ENCODE measurements around the gene HECTD1. TPM values are rescaled to one million over a fixed set of nuclear protein-coding genes. Genes with fewer than 3 reads are reported as not detected.
"Not testable (repeated sequence)": the region's sequence is repeated elsewhere in the genome, so short reads cannot be mapped to it uniquely, and the experiment has no call there.

Gene HECTD1
- polyA plus RNA-seq, 1 experiment = 70.5 TPM

- TF ChIP-seq, protein P1, sequence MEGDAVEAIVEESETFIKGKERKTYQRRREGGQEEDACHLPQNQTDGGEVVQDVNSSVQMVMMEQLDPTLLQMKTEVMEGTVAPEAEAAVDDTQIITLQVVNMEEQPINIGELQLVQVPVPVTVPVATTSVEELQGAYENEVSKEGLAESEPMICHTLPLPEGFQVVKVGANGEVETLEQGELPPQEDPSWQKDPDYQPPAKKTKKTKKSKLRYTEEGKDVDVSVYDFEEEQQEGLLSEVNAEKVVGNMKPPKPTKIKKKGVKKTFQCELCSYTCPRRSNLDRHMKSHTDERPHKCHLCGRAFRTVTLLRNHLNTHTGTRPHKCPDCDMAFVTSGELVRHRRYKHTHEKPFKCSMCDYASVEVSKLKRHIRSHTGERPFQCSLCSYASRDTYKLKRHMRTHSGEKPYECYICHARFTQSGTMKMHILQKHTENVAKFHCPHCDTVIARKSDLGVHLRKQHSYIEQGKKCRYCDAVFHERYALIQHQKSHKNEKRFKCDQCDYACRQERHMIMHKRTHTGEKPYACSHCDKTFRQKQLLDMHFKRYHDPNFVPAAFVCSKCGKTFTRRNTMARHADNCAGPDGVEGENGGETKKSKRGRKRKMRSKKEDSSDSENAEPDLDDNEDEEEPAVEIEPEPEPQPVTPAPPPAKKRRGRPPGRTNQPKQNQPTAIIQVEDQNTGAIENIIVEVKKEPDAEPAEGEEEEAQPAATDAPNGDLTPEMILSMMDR (IDR thresholded peaks at IDR 0.05; ENCODE audit: insufficient read depth, low read depth, low read length) = no peak
- Histone ChIP-seq H3K4me3 (ENCODE audit: low read depth, low read length) (no peak overlapping the region), H3K27me3 (ENCODE audit: control insufficient read depth, insufficient read depth, low read length) (no peaks in the 10 kb centered on the region), H3K36me3 (ENCODE audit: control insufficient read depth, insufficient read depth, low read length) (peaks cover 7% of the 10 kb centered on the region)
- no peak for DNase-seq (ENCODE audit: low read depth)
- CTCF ChIA-PET = interaction anchor here (0.9 kb wide), 1 partner anchor 126 kb away, joined by 3 read pairs; no protein-coding TSS in a partner anchor
- POLR2A ChIA-PET = no interaction called here
Observed at GRCh38 chr14:31106768-31107167, 100.8 kb downstream of the HECTD1 start.

DNA sequence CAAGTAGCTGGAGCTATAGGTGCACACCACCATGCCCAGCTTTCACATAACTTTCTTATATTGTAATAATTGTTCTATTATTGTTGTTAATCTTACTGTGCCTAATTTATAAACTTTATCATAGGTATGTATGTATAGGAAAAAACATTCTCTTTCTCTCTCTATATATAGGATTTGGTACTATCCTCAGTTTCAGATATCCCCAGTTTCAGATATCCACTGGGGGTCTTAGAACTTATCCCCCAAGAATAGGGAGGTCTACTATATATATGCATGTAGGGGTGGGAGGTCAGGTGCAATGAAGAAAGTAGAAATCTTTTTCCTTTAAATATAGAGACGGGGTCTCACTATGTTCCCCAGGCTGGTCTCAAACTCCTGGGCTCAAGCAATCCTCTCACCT is 110.5 kb downstream of the HECTD1 start:
- TF ChIP-seq, protein P1 (IDR thresholded peaks at IDR 0.05; ENCODE audit: insufficient read depth, low read depth, low read length) = no peak
- DNase-seq (ENCODE audit: low read depth) = no peak
- H3K4me3 ChIP-seq (ENCODE audit: low read depth, low read length) = no peak overlapping the region
- H3K36me3 ChIP-seq (ENCODE audit: control insufficient read depth, insufficient read depth, low read length) = peaks cover 4% of the 10 kb centered on the region
- POLR2A ChIA-PET = no interaction called here
- CTCF ChIA-PET = interaction anchor here (0.5 to 1.4 kb wide), 2 partner anchors 117 to 146 kb away, joined by 3 read pairs; no protein-coding TSS in a partner anchor
- no peaks in the 10 kb centered on the region for H3K27me3 ChIP-seq (ENCODE audit: control insufficient read depth, insufficient read depth, low read length)

DNA sequence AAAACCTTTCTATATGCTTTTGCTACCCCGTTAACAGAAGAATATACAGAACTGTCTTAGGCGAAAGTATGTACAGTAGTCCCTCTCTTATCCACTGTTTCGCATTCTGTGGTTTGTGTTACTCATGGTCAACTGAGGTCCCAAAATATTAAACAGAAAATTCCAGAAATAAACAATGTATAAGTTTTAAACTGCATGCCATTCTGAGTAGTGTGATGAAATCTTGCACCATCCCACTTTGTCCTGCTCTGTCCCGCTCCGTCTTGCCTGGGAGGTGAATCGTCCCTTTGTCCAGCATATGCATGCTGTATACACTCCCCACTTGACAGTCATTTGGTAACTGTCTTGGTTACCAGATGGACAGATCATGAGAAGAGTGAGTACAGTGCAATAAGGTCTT is 111.3 kb downstream of the HECTD1 start:
- ChIA-PET POLR2A (no interaction called here), CTCF (interaction anchor here (1.2 kb wide), 1 partner anchor 116 kb away, joined by 3 read pairs; no protein-coding TSS in a partner anchor)
- DNase-seq (ENCODE audit: low read depth) = no peak
- peaks cover 4% of the 10 kb centered on the region for H3K36me3 ChIP-seq (ENCODE audit: control insufficient read depth, insufficient read depth, low read length)
- H3K27me3 ChIP-seq (ENCODE audit: control insufficient read depth, insufficient read depth, low read length) = no peaks in the 10 kb centered on the region
- TF ChIP-seq, protein P1 (IDR thresholded peaks at IDR 0.05; ENCODE audit: insufficient read depth, low read depth, low read length) = no peak
- H3K4me3 ChIP-seq (ENCODE audit: low read depth, low read length) = no peak overlapping the region

- POLR2A ChIA-PET; H3K4me3 ChIP-seq (ENCODE audit: low read depth, low read length): not testable (repeated sequence)
- CTCF ChIA-PET = interaction anchor here (0.6 to 1.2 kb wide), 2 partner anchors 116 to 438 kb away, joined by 3 read pairs; no protein-coding TSS in a partner anchor
Observed at GRCh38 chr14:31095817-31096216, 111.8 kb downstream of the HECTD1 start.

DNA sequence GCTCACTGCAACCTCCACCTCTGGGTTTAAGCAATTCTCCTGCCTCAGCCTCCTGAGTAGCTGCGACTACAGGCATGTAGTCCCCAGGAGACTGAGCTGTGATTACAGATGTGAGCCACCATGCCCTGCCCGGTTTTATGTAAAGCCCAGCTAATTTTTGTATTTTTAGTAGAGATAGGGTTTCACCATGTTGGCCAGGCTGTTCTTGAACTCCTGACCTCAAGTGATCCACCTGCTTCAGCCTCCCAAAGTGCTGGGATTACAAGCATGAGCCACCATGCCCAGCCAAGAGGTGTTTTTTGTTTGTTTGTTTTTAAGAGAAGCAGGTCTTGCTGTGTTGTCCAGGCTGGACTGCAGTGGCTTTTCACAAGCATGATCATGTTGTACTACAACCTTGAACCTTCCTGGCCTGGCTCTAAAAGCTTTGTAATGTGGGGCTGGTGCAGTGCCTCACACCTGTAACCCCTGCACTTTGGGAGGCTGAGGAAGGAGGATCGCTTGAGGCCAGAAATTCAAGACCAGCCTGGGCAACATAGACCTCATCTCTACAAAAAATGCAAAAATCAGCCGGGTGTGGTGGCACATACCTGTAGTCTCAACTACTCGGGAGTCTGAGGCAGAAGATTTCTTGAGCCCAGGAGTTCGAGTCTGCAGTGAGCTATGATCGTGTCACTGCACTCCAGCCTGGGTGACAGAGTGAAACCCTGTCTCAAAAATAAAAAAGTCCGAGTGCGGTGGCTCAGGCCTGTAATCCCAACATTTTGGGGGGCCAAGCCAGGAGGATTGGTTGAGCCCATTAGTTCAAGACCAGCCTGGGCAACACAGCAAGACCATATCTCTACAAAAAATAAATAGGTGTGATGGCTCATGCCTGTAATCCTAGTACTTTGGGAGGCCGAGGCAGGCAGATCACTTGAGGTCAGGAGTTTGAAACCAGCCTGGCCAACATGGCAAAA is 113.4 kb downstream of the HECTD1 start:
- DNase-seq (ENCODE audit: low read depth); H3K36me3 ChIP-seq (ENCODE audit: control insufficient read depth, insufficient read depth, low read length); POLR2A ChIA-PET; H3K27me3 ChIP-seq (ENCODE audit: control insufficient read depth, insufficient read depth, low read length); H3K4me3 ChIP-seq (ENCODE audit: low read depth, low read length); CTCF ChIA-PET: not testable (repeated sequence)

More at GRCh38 chr14:31095817-31096216, 111.8 kb downstream of the HECTD1 start:
- H3K27me3 ChIP-seq (ENCODE audit: control insufficient read depth, insufficient read depth, low read length); H3K36me3 ChIP-seq (ENCODE audit: control insufficient read depth, insufficient read depth, low read length); DNase-seq (ENCODE audit: low read depth): not testable (repeated sequence)

DNA sequence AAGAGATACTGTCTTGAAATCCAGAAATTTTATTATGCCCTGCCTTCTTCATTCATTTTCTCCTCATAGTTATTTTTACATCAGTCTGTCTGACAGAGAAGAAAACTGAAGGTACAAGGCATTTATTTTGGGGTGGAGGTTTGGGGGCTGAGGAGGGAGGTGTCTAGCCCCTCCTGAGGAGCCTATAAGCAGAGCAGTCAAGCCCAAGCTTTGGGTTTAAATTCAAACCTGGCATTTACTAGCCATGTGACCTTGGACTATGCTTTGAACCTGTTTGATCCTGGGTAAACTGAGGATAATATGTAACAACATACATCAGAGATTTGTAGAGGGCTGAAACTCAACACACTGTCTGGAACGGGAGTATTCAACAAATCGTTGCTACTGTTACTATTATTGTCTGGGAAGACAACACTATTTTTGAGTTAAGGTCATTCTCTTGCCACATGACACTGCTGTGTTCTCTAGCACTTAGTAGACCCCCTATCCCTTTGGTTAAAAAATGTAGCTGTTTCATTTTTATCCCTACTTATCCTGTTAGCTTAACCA is 115.4 kb downstream of the HECTD1 start:
- Histone ChIP-seq H3K4me3 (ENCODE audit: low read depth, low read length) (no peak overlapping the region), H3K36me3 (ENCODE audit: control insufficient read depth, insufficient read depth, low read length) (no peaks in the 10 kb centered on the region), H3K27me3 (ENCODE audit: control insufficient read depth, insufficient read depth, low read length) (no peaks in the 10 kb centered on the region)
- TF ChIP-seq, protein P1 (IDR thresholded peaks at IDR 0.05; ENCODE audit: insufficient read depth, low read depth, low read length) = no peak
- ChIA-PET POLR2A (no interaction called here), CTCF (no interaction called here)
- no peak for DNase-seq (ENCODE audit: low read depth)

All from BJ (cell line).